ENCODE measurements around the gene RIC1.

DNA sequence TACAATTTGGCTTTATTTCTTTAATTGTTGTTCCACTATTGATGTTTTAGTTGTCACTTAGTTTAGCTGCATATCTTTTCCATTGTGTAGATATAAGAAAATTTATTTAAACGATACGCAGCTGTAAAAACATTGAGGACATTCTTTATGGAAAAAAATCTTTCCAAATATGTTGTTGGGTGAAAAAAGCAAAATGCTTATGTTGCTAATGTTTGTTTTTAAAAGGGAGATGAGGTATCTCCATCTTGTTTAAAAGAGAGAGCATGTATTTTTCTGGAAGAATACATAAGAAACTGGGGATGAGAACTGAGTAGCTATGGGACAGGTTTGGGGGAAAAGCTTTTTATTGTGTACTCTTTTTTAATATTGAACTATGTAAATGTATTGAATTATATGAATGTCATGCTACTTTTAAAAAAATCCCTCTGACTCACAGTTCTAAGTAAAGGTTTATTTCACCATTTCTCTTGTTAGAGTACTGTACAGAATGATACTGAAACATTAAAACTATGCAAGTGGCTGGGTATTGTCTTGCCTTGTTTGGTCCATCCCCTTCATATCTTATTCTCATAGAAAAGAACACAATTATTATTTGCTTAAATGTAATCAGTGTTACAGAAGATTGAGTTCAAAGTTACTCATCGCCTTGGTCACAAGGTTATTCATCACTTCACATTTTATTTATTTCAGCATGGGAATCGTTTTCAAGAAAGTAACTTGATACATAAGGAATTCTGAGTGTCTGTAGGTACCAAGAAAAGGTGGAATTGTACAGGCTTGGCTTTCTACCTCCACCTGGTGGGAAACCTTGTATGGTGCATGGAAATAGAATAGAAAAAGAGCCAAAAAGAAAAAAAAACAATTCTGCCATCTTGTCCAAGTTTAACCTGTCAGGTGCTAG, 85.8 kb downstream of the RIC1 start:
- TF ChIP-seq TAF1 (IDR thresholded peaks at IDR 0.05; ENCODE audit: borderline replicate concordance, insufficient read depth, low read length) (no peak), POLR2AphosphoS5 (IDR thresholded peaks at IDR 0.05; ENCODE audit: low read depth, low read length) (no peak)
- TF ChIP-seq, protein P1, sequence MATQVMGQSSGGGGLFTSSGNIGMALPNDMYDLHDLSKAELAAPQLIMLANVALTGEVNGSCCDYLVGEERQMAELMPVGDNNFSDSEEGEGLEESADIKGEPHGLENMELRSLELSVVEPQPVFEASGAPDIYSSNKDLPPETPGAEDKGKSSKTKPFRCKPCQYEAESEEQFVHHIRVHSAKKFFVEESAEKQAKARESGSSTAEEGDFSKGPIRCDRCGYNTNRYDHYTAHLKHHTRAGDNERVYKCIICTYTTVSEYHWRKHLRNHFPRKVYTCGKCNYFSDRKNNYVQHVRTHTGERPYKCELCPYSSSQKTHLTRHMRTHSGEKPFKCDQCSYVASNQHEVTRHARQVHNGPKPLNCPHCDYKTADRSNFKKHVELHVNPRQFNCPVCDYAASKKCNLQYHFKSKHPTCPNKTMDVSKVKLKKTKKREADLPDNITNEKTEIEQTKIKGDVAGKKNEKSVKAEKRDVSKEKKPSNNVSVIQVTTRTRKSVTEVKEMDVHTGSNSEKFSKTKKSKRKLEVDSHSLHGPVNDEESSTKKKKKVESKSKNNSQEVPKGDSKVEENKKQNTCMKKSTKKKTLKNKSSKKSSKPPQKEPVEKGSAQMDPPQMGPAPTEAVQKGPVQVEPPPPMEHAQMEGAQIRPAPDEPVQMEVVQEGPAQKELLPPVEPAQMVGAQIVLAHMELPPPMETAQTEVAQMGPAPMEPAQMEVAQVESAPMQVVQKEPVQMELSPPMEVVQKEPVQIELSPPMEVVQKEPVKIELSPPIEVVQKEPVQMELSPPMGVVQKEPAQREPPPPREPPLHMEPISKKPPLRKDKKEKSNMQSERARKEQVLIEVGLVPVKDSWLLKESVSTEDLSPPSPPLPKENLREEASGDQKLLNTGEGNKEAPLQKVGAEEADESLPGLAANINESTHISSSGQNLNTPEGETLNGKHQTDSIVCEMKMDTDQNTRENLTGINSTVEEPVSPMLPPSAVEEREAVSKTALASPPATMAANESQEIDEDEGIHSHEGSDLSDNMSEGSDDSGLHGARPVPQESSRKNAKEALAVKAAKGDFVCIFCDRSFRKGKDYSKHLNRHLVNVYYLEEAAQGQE (IDR thresholded peaks at IDR 0.05; ENCODE audit: insufficient read depth in 1 of 2, low read depth in 2 of 2, low read length in 2 of 2): no peak

Data from PFSK-1 (cell line).